Endodermal cell (in vitro differentiated cells): ENCODE measurements around the gene GARIN3. TPM values are rescaled to one million over a fixed set of nuclear protein-coding genes. Genes with fewer than 3 reads are reported as not detected.

ENCODE experiments used
- DNase-seq: peaks from one replicate; pipeline ENCODE4 v3.0.0-alpha.2; 2017
- H3K27ac ChIP-seq: 2 replicates; pipeline ENCODE4 v1.5.1; 2013; ENCODE audit warnings: mild to moderate bottlenecking, low read depth, low read length, moderate library complexity
- H3K27me3 ChIP-seq: 2 replicates; pipeline ENCODE4 v1.6.1; 2013; ENCODE audit warnings: mild to moderate bottlenecking, low read length, moderate library complexity; ENCODE audit not compliant: insufficient read depth, control insufficient read depth, poor library complexity, severe bottlenecking
- H3K36me3 ChIP-seq: 2 replicates; pipeline ENCODE4 v1.7.0; 2013; ENCODE audit warnings: mild to moderate bottlenecking, low read length, moderate library complexity; ENCODE audit not compliant: control insufficient read depth, insufficient read depth
- H3K4me1 ChIP-seq: one replicate; pipeline ENCODE4 v1.7.0; 2013; ENCODE audit warnings: low read length; ENCODE audit not compliant: control insufficient read depth, insufficient read depth
- H3K4me3 ChIP-seq: 2 replicates; pipeline ENCODE4 v1.5.1; 2013; ENCODE audit warnings: mild to moderate bottlenecking, low read length, moderate library complexity
- H3K9ac ChIP-seq: 2 replicates; pipeline ENCODE4 v1.6.1; 2013; ENCODE audit warnings: mild to moderate bottlenecking, low read length, moderate library complexity; ENCODE audit not compliant: poor library complexity, severe bottlenecking; ENCODE audit errors: extremely low read depth
- H3K9me3 ChIP-seq: 2 replicates; pipeline ENCODE4 v1.6.1; 2013; ENCODE audit warnings: mild to moderate bottlenecking, low read length, moderate library complexity; ENCODE audit not compliant: control insufficient read depth
- H3K27ac Mint-ChIP-seq: 2 replicates; pipeline ENCODE4 v1.8.0; 2020; ENCODE audit warnings: mixed read lengths
- H3K27me3 Mint-ChIP-seq: 2 replicates; pipeline ENCODE4 v1.8.0; 2021; ENCODE audit warnings: mild to moderate bottlenecking, mixed read lengths; ENCODE audit not compliant: insufficient read depth
- H3K36me3 Mint-ChIP-seq: 2 replicates; pipeline ENCODE4 v1.8.0; 2020; ENCODE audit warnings: low read depth, mixed read lengths
- H3K4me1 Mint-ChIP-seq: 2 replicates; pipeline ENCODE4 v1.8.0; 2020; ENCODE audit warnings: mixed read lengths
- H3K4me3 Mint-ChIP-seq: 2 replicates; pipeline ENCODE4 v1.8.0; 2020; ENCODE audit warnings: mild to moderate bottlenecking, moderate library complexity, mixed read lengths
- H3K9me3 Mint-ChIP-seq: 2 replicates; pipeline ENCODE4 v1.8.0; 2020; ENCODE audit warnings: mild to moderate bottlenecking, mixed read lengths
- WGBS, 2 experiments: methylation state at CpG; one replicate each; pipeline versions ENCODE4 v1.1.5 to v1.1.7; 2013; ENCODE audit warnings: missing lambda C conversion rate in 2 of 2, mixed read lengths in 1 of 2; ENCODE audit not compliant: insufficient coverage in 1 of 2, insufficient read length in 1 of 2; 5-methylcytosine and 5-hydroxymethylcytosine counted together
- total RNA-seq, 2 donors: library from RNA; stranded (reverse); fragmentation: NEBNext Ultra II Directional in 1 of 2; extraction: Animal tissue kit (Norgen Biotek cat#: 25700) in 1 of 2; gene quantifications; 2 replicates in 1 of 2; 3 replicates in 1 of 2; pipeline ENCODE4 v1.2.1, GENCODE V29; 2021
- TF ChIP-seq, protein P1 (sequence below): fragments of 200-600 bp; sonication (generic); conservative IDR thresholded peaks from 2 replicates; pipeline ENCODE4 v1.5.0; 2021; ENCODE audit warnings: antibody characterized with exemption, mild to moderate bottlenecking

Gene GARIN3
- total RNA-seq, 2 donors from 2014 or later: not detected

GRCh38 chr5:157196045-157196444 lies 30.0 kb upstream of the GARIN3 start:
- Mint-ChIP-seq H3K36me3 (no peaks in the 10 kb centered on the region), H3K4me1 (no peaks in the 10 kb centered on the region), H3K4me3 (no peak overlapping the region), H3K27ac (no peak overlapping the region), H3K9me3 (no peaks in the 10 kb centered on the region), H3K27me3 (peaks cover 2% of the 10 kb centered on the region)
- H3K27me3 ChIP-seq: no peaks in the 10 kb centered on the region
- no peak for DNase-seq
- no peak overlapping the region for H3K27ac ChIP-seq
- H3K9ac ChIP-seq: no peak overlapping the region
- TF ChIP-seq, protein P1, sequence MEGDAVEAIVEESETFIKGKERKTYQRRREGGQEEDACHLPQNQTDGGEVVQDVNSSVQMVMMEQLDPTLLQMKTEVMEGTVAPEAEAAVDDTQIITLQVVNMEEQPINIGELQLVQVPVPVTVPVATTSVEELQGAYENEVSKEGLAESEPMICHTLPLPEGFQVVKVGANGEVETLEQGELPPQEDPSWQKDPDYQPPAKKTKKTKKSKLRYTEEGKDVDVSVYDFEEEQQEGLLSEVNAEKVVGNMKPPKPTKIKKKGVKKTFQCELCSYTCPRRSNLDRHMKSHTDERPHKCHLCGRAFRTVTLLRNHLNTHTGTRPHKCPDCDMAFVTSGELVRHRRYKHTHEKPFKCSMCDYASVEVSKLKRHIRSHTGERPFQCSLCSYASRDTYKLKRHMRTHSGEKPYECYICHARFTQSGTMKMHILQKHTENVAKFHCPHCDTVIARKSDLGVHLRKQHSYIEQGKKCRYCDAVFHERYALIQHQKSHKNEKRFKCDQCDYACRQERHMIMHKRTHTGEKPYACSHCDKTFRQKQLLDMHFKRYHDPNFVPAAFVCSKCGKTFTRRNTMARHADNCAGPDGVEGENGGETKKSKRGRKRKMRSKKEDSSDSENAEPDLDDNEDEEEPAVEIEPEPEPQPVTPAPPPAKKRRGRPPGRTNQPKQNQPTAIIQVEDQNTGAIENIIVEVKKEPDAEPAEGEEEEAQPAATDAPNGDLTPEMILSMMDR: no peak
- H3K4me3 ChIP-seq: no peak overlapping the region
- no peaks in the 10 kb centered on the region for H3K36me3 ChIP-seq
- H3K4me1 ChIP-seq: no peaks in the 10 kb centered on the region
- H3K9me3 ChIP-seq: no peaks in the 10 kb centered on the region

- Mint-ChIP-seq H3K27ac (no peak overlapping the region), H3K9me3 (no peaks in the 10 kb centered on the region), H3K27me3 (peaks cover 7% of the 10 kb centered on the region), H3K4me3 (no peak overlapping the region), H3K36me3 (no peaks in the 10 kb centered on the region), H3K4me1 (no peaks in the 10 kb centered on the region)
- Histone ChIP-seq H3K36me3 (no peaks in the 10 kb centered on the region), H3K9ac (no peak overlapping the region), H3K4me1 (no peaks in the 10 kb centered on the region), H3K27me3 (no peaks in the 10 kb centered on the region), H3K27ac (no peak overlapping the region), H3K9me3 (no peaks in the 10 kb centered on the region), H3K4me3 (no peak overlapping the region)
- 91 to 100% methylated on average over 6 to 10 of the region's 10 CpGs for WGBS, 2 experiments
- TF ChIP-seq, protein P1: no peak
- no peak for DNase-seq
Observed at GRCh38 chr5:157193699-157194424, 27.8 kb upstream of the GARIN3 start.

DNA sequence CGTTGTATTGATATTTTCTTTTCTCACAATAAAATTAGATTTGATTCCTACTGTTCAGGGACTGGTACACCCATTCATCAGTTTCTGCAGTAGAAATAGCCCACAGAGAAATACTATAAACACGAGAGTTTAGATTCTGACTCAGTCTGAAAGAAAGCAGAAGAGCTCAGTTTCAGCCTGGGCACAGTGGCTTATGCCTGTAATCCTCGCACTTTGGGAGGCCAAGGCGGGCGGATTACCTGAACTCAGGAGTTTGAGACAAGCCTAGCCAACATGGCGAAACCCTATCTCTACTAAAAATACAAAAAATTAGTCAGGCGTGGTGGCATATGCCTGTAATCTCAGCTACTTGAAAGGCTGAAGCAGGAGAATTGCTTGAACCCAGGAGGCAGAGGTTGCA lies 23.2 kb upstream of the GARIN3 start:
- H3K9ac ChIP-seq: no peak overlapping the region
- Mint-ChIP-seq H3K27ac (no peak overlapping the region), H3K4me1 (no peaks in the 10 kb centered on the region), H3K36me3 (no peaks in the 10 kb centered on the region), H3K4me3 (no peak overlapping the region), H3K9me3 (peaks cover under 1% of the 10 kb centered on the region), H3K27me3 (peaks cover 34% of the 10 kb centered on the region)
- no peaks in the 10 kb centered on the region for H3K36me3 ChIP-seq
- no peak overlapping the region for H3K27ac ChIP-seq
- WGBS, 2 experiments: 78 to 95% methylated on average over 4 to 7 of the region's 7 CpGs
- no peaks in the 10 kb centered on the region for H3K4me1 ChIP-seq
- peaks cover 10% of the 10 kb centered on the region for H3K27me3 ChIP-seq
- TF ChIP-seq, protein P1: no peak
- no peak for DNase-seq
- H3K4me3 ChIP-seq: no peak overlapping the region
- no peaks in the 10 kb centered on the region for H3K9me3 ChIP-seq
